Epithelial cell of umbilical artery (primary cell): ENCODE data around the gene SRPK1. TPM values are rescaled to one million over a fixed set of nuclear protein-coding genes. Genes with fewer than 3 reads are reported as not detected.

Source experiments
- total RNA-seq: library from RNA; depleted of rRNA; stranded (reverse); fragments of >200 nt; gene quantifications from 2 replicates; pipeline ENCODE4 v1.2.3, GENCODE V29; 2014

SRPK1 gene
- total RNA-seq = 96.5 and 117 TPM in 2 replicates

DNA sequence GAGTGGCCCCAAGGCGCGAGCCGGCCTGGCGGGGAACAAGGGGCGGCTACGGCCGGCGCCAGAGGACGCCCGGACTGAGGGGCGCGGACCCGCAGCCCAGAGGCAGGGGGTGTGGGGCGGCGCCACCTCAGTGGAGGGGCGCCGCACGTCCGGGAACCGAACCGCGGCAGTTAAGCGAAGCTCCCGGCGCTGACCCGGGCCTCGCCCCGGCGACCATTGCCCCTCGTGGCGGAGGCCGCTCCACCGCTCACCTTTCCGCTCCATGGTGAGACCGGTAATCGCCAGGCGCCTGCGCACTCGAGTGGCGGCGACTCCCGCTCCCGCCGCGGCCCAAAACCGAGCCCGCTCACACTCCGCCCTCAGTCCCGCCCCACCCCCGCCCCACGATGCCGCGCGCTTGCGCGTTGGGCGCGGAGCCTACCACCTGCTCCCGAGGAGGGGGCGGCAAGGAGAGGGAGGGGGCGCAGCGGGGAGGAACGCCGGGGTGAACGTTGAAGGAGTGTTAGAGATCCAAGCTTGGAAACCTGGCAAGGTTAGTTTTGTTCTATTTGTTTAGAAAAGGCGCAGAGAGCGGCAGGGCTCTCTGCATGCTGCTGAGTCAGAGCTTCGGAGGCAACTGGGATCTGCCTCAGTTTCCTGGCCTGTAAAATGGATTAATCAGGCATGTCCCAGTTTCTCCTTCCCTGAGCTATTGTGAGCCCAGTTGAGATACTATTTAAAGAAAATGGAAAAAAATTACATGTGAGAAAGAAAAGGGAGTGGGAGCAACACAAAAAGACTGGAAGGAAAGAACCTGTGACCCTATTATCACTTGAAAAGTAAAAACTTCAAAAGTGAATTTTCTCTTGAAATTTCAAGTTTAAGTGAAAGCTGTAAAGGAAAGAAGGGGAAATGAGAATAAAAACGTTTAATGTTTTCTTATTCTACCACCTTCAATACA is at the start of gene SRPK1:
SRPK1 (minus strand) TSS at position 306 of the 940 bp plus-strand sequence; CDS start at position 264, 42 bp downstream.

DNA sequence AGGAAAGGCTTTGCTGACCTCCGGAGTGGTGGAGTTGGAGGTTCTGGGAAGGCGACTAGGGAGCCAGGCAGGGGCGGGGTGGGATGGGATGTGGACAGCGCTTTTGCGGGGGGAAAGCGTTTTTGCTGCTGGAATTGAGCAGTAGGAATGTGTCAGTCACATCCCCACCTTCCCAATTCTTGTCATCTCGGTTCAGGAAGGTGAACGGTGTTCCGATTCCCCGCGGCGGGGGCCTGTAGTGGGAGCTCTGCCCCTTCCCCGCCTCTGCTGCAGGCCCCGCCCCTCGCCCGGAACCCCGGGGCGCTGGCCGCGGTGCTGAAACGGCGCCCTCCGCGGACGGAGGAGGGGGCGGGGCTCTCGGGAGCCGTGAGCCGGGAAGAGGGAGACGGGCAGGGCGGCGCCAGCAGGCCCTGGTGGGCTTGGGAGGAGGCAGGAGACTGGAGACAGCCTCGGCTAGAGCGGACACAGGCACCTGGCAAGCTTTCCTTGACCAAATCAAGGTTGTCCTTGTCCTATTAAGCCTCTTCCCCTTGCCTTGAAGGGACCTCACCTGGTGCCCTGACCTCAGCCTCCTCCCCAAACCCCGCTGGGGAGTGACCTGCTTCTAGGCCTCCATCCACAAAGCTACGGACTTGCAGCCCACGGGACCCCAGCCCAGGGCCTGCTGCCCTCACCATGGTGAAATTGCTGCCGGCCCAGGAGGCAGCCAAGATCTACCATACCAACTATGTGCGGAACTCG is 115.7 kb downstream of the SRPK1 start, which contains the start of gene LHFPL5:
LHFPL5 (plus strand) TSS at position 357 of the 741 bp plus-strand sequence; CDS start at position 676, 319 bp downstream.

Other genes with a start within 250 kb of the SRPK1 start
- gene FKBP5, start 232.2 kb downstream of the SRPK1 start, total RNA-seq = 23.1 and 36.5 TPM in 2 replicates
- 0.30 TPM in 1 of 2 replicates, not detected in the other for gene ARMC12, start 184.1 kb downstream of the SRPK1 start, total RNA-seq
- gene CLPSL2, start 144.5 kb downstream of the SRPK1 start, total RNA-seq = not detected in 2 replicates
- gene CLPSL1, start 140.1 kb downstream of the SRPK1 start, total RNA-seq = not detected in 2 replicates
- not detected in 2 replicates for gene CLPS, start 123.8 kb downstream of the SRPK1 start, total RNA-seq
- gene LHFPL5, start 115.7 kb downstream of the SRPK1 start, total RNA-seq = not detected in 2 replicates
- gene SLC26A8, start 103.5 kb upstream of the SRPK1 start, total RNA-seq = not detected in 2 replicates
- gene MAPK14, start 106.7 kb upstream of the SRPK1 start, total RNA-seq = 51.0 and 75.2 TPM in 2 replicates
- gene MAPK13, start 209.4 kb upstream of the SRPK1 start, total RNA-seq = 1.6 and 3.6 TPM in 2 replicates